K562 (cell line): ENCODE data around the gene ANKRD13A. TPM values are rescaled to one million over a fixed set of nuclear protein-coding genes. Genes with fewer than 3 reads are reported as not detected.

ENCODE experiments used
- ATAC-seq: fragments of 200-7000 bp; cut with Tn5 transposase; 3 replicates; pipeline ENCODE4 v1.9.1; 2020; ENCODE audit warnings: moderate library complexity
- BruUV-seq: library from RNA; stranded (reverse); fragments of 400-500 nt; replicated peaks from 2 replicates; lab custom pipeline; 2021; lab: Mats Ljungman, UMichigan
- CTCF ChIA-PET: fragments of 300-600 bp; formaldehyde crosslinking; extraction: SDS; loops from one replicate; lab custom pipeline; 2021; ENCODE audit warnings: low intra/inter-chr PET ratio; lab: Yijun Ruan, JAX
- POLR2A ChIA-PET: fragments of 300-600, 350-650 bp; sonication (Branson Sonifier 250); formaldehyde crosslinking; extraction: SDS; loops from one replicate; lab custom pipeline; 2021; ENCODE audit warnings: antibody characterized with exemption, inconsistent platforms; lab: Yijun Ruan, JAX
- DNase-seq, 4 experiments: peaks; one replicate each; pipeline versions ENCODE4 v3.0.0 to v3.0.0-alpha.2; 2011 to 2018; ENCODE audit warnings: low spot score in 3 of 4, mixed read lengths in 3 of 4; ENCODE audit errors: extremely low read depth in 1 of 4
- FAIRE-seq: peaks from 2 replicates; lab custom pipeline; 2011; peaks lifted over from hg19 to GRCh38; lab: Jason Lieb, UNC
- H2AFZ ChIP-seq: 2 replicates; pipeline ENCODE4 v1.6.0; 2011; ENCODE audit warnings: low read depth, low read length, control low read depth, inconsistent platforms
- H3K27ac ChIP-seq: fragments of 200-600 bp; 3 replicates; pipeline ENCODE4 v1.8.0; 2011; ENCODE audit warnings: low read depth, mild to moderate bottlenecking, control low read depth, inconsistent platforms, low read length, moderate library complexity, mixed read lengths; ENCODE audit errors: extremely low read depth
- H3K27me3 ChIP-seq, 2 experiments: fragments of 300-600 bp in 1 of 2; 2 replicates in 1 of 2; 3 replicates in 1 of 2; pipeline versions ENCODE4 v1.6.0 to v1.8.0; 2011; ENCODE audit warnings: inconsistent platforms in 2 of 2, low read length in 2 of 2, mild to moderate bottlenecking in 1 of 2, mixed read lengths in 1 of 2, moderate library complexity in 1 of 2; ENCODE audit not compliant: control insufficient read depth in 2 of 2, insufficient read depth in 2 of 2
- H3K36me3 ChIP-seq: fragments of 300-600 bp; 3 replicates; pipeline ENCODE4 v1.8.0; 2011; ENCODE audit warnings: mild to moderate bottlenecking, low read length, inconsistent platforms; ENCODE audit not compliant: control insufficient read depth, insufficient read depth
- H3K4me1 ChIP-seq, 2 experiments: fragments of 200-600 bp in 1 of 2; replicated peaks in 1 of 2; 2 replicates in 1 of 2; 3 replicates in 1 of 2; pipeline versions ENCODE4 v1.5.1 to v1.8.0; 2011; ENCODE audit warnings: inconsistent platforms in 2 of 2, low read length in 2 of 2, mild to moderate bottlenecking in 1 of 2, mixed read lengths in 1 of 2, moderate library complexity in 1 of 2; ENCODE audit not compliant: control insufficient read depth in 2 of 2, insufficient read depth in 2 of 2
- H3K4me2 ChIP-seq: 2 replicates; pipeline ENCODE4 v1.6.1; 2011; ENCODE audit warnings: low read length, control low read depth, inconsistent platforms, mixed read lengths; ENCODE audit not compliant: insufficient read depth
- H3K4me3 ChIP-seq: fragments of 200-600 bp; sonication (generic), shearing (Covaris generic); 2 replicates; pipeline ENCODE4 v1.5.1; 2016; ENCODE audit warnings: control low read depth, inconsistent platforms
- H3K79me2 ChIP-seq: fragments of 200-600 bp; 3 replicates; pipeline ENCODE4 v1.8.0; 2011; ENCODE audit warnings: low read length, inconsistent platforms; ENCODE audit not compliant: control insufficient read depth, insufficient read depth
- H3K9ac ChIP-seq, 2 experiments: 2 replicates each; pipeline versions ENCODE4 v1.6.0 to v1.6.1; 2011; ENCODE audit warnings: low read depth in 2 of 2, low read length in 2 of 2, control low read depth in 1 of 2, inconsistent platforms in 1 of 2, mild to moderate bottlenecking in 1 of 2, mixed read lengths in 1 of 2; ENCODE audit not compliant: insufficient read depth in 1 of 2
- H3K9me1 ChIP-seq: one replicate; pipeline ENCODE4 v1.6.0; 2011; ENCODE audit warnings: inconsistent platforms, mild to moderate bottlenecking, low read length, moderate library complexity; ENCODE audit not compliant: control insufficient read depth, insufficient read depth
- H3K9me3 ChIP-seq: replicated peaks from 2 replicates; pipeline ENCODE4 v1.5.1; 2011; ENCODE audit warnings: low read depth, low read length, inconsistent platforms; ENCODE audit not compliant: control insufficient read depth, insufficient read depth
- H4K20me1 ChIP-seq: replicated peaks from 2 replicates; pipeline ENCODE4 v1.6.1; 2011; ENCODE audit warnings: low read length, inconsistent platforms, mixed read lengths; ENCODE audit not compliant: control insufficient read depth, insufficient read depth
- ASH1L ChIP-seq: fragments of 450-650 bp; IDR thresholded peaks from 2 replicates; pipeline ENCODE4 v1.6.1; 2018; ENCODE audit warnings: borderline replicate concordance, mild to moderate bottlenecking, low read depth; ENCODE audit not compliant: partially characterized antibody
- CLOCK ChIP-seq: fragments of 250-450 bp; sonication (Bioruptor Pico); IDR thresholded peaks from 2 replicates; pipeline ENCODE4 v1.4.0; 2020; ENCODE audit warnings: mild to moderate bottlenecking, moderate library complexity, borderline replicate concordance
- IFI16 ChIP-seq: fragments of 250-450 bp; sonication (Bioruptor Pico); IDR thresholded peaks from 2 replicates; pipeline ENCODE4 v2.1.2; 2022; ENCODE audit warnings: mild to moderate bottlenecking, inconsistent platforms
- KAT2B ChIP-seq: IDR thresholded peaks from one replicate; pipeline ENCODE4 v1.6.1; 2012; ENCODE audit warnings: low read depth, mild to moderate bottlenecking, control low read depth, inconsistent platforms, low read length, moderate library complexity
- NR3C1 ChIP-seq: sonication (generic); formaldehyde crosslinking; IDR thresholded peaks from 2 replicates; pipeline ENCODE4 v1.8.1; 2022; ENCODE audit warnings: missing genetic modification reagents
- ZBTB33 ChIP-seq: sonication (generic); formaldehyde crosslinking; IDR thresholded peaks from 2 replicates; pipeline ENCODE4 v1.8.1; 2023; ENCODE audit warnings: mild to moderate bottlenecking, missing genetic modification reagents
- ZBTB40 ChIP-seq, 2 experiments: fragments of 450-650 bp in 1 of 2; sonication (generic) in 1 of 2; formaldehyde crosslinking in 1 of 2; IDR thresholded peaks; 2 replicates each; pipeline versions ENCODE4 v1.7.1 to v1.9.0; 2016 to 2022; ENCODE audit warnings: inconsistent platforms in 1 of 2, mild to moderate bottlenecking in 1 of 2, missing genetic modification reagents in 1 of 2
- WGBS: fragments of 100-300 bp; shearing (Covaris generic); methylation state at CpG from one replicate; pipeline ENCODE4 v1.1.6; 2016; ENCODE audit warnings: low coverage, mixed read lengths; ENCODE audit not compliant: insufficient coverage; ENCODE audit errors: missing lambda C conversion rate; 5-methylcytosine and 5-hydroxymethylcytosine counted together
- in situ Hi-C: fragments of 300-500 bp; cut with MboI; formaldehyde crosslinking; loops from 4 replicates; pipeline ENCODE4 v1.15.0; 2018; ENCODE audit warnings: inconsistent platforms, mixed read lengths
- intact Hi-C: fragments of 100-400 bp; cut with micrococcal nuclease; formaldehyde crosslinking; loops from 2 replicates; pipeline ENCODE4 v1.14.2; 2022
- polyA plus RNA-seq, 8 experiments: library from polyadenylated mRNA; depleted of rRNA in 4 of 8; stranded (reverse) in 5 of 8; unstranded in 3 of 8; fragments of >200 nt; fragmentation: Nextera tagmentation in 2 of 8; fragmentation: Illumina TruSeq in 1 of 8; extraction: Ambion mirVana in 2 of 8; extraction: Trizol in 1 of 8; gene quantifications; 2 replicates each; pipeline versions ENCODE4 v1.2.1 to v1.2.3, GENCODE V29; 2011 to 2014; ENCODE audit warnings: inconsistent platforms in 1 of 8, missing spikeins in 1 of 8
- total RNA-seq, 7 experiments: library from RNA; depleted of rRNA in 6 of 7; stranded (reverse); fragments of >200 nt in 6 of 7; fragmentation: Illumina TruSeq in 2 of 7; extraction: Trizol in 2 of 7; gene quantifications; 2 replicates each; pipeline versions ENCODE4 v1.2.1 to v1.2.3, GENCODE V29; 2011 to 2021; ENCODE audit warnings: low replicate concordance in 1 of 7

The ANKRD13A gene
- total and polyA plus RNA-seq, 9 of the 15 experiments (the other 6 are each of a cell fraction or from before 2014, with no cell fraction given) = 5.0 to 55.0 (median 41.5) TPM

GRCh38 chr12:109951136-109951535 is 48.1 kb upstream of the ANKRD13A start:
- Histone ChIP-seq H3K9me1 (no peaks in the 10 kb centered on the region), H3K27ac (no peak overlapping the region), H3K9me3 (no peaks in the 10 kb centered on the region), H3K4me2 (no peak overlapping the region), H3K4me3 (no peak overlapping the region), H3K36me3 (peaks cover 68% of the 10 kb centered on the region), H3K79me2 (no peaks in the 10 kb centered on the region), H2AFZ (no peak overlapping the region), H3K4me1 (no peaks in the 10 kb centered on the region), H3K27me3 (no peaks in the 10 kb centered on the region), H3K9ac (no peak overlapping the region), H4K20me1 (no peaks in the 10 kb centered on the region)
- ChIA-PET CTCF (no interaction called here), POLR2A (interaction anchor here (0.6 to 1.0 kb wide), 2 partner anchors 17 to 40 kb away, joined by 3 read pairs; no protein-coding TSS in a partner anchor)
- DNase-seq (no peak), ATAC-seq (no peak), FAIRE-seq (peak; percentile 54)
- in situ Hi-C loops = no loop called here
- 69% methylated on average over 5 of the region's 5 CpGs for WGBS
- intact Hi-C loops = no loop called here
- BruUV-seq = no TSS peak
- TF ChIP-seq ASH1L (no peak), ZBTB33 (CRISPR knock-in tag) (no peak), KAT2B (no peak), CLOCK (CRISPR knock-in tag) (no peak), NR3C1 (CRISPR knock-in tag) (no peak), ZBTB40 (IDR thresholded peaks at IDR 0.05) (no peak), ZBTB40 (CRISPR knock-in tag; IDR thresholded peaks at IDR 0.05) (no peak), IFI16 (no peak)
